Left renal cortex interstitium (tissue), 4 donors: ENCODE data around the gene GFI1B. TPM values are rescaled to one million over a fixed set of nuclear protein-coding genes. Genes with fewer than 3 reads are reported as not detected.
A peak's percentile ranks its signal among the peaks of the same experiment; 100 is the strongest.

Experiments
- DNase-seq, 4 donors: peaks; one replicate each; pipeline ENCODE4 v3.0.0-alpha.2; 2013; ENCODE audit warnings: low read depth in 4 of 4, low spot score in 2 of 4, missing footprints in 1 of 4
- polyA plus RNA-seq, 4 donors: library from polyadenylated mRNA; unstranded; fragments of 120-200 nt; gene quantifications; one replicate each; pipeline ENCODE4 v1.2.1, GENCODE V29; 2013; ENCODE audit not compliant: insufficient read length in 4 of 4

GFI1B gene
- 1 to 10 TPM in 1 of 4 donors, under 1 TPM in 3; 0.71 to 1.0 (median 0.91) TPM for polyA plus RNA-seq

GRCh38 chr9:132978451-132979131 lies at the start of gene GFI1B:
TSS of gene GFI1B (plus strand) at chr9:132978694. CDS start at chr9:132986679, 7,985 bp downstream.
- no peak for DNase-seq

- DNase-seq: no peak
Observed at GRCh38 chr9:132931178-132931735, 47.2 kb upstream of the GFI1B start.

- DNase-seq: no peak
Observed at GRCh38 chr9:132935026-132935425, 43.5 kb upstream of the GFI1B start.

- DNase-seq: no peak
Observed at GRCh38 chr9:132937463-132937901, 41.0 kb upstream of the GFI1B start.

GRCh38 chr9:132939169-132939568 lies 39.3 kb upstream of the GFI1B start:
- no peak for DNase-seq

- no peak for DNase-seq
Observed at GRCh38 chr9:132942541-132943182, 35.8 kb upstream of the GFI1B start.

GRCh38 chr9:132943651-132944293 lies 34.7 kb upstream of the GFI1B start:
- no peak for DNase-seq

GRCh38 chr9:132944294-132945185 lies 34.0 kb upstream of the GFI1B start, which contains the start of gene TSC1:
TSS of gene TSC1 (minus strand) at chr9:132944616. CDS start at chr9:132928872, 15,744 bp downstream.
- peak; percentile 88 to 94 (median 90) for DNase-seq

GRCh38 chr9:132945186-132946130 lies 33.0 kb upstream of the GFI1B start:
- peak in 1 of 4 donors; percentile 15 for DNase-seq

GRCh38 chr9:132946211-132946610 lies 32.3 kb upstream of the GFI1B start:
- DNase-seq: no peak

- no peak for DNase-seq
Observed at GRCh38 chr9:132946631-132947295, 31.7 kb upstream of the GFI1B start.

- no peak for DNase-seq
Observed at GRCh38 chr9:132947756-132948155, 30.7 kb upstream of the GFI1B start.

GRCh38 chr9:132948482-132949050 lies 29.9 kb upstream of the GFI1B start:
- no peak for DNase-seq

GRCh38 chr9:132949709-132950108 lies 28.8 kb upstream of the GFI1B start:
- no peak for DNase-seq

- DNase-seq: no peak
Observed at GRCh38 chr9:132955123-132955522, 23.4 kb upstream of the GFI1B start.

GRCh38 chr9:132955768-132956167 lies 22.7 kb upstream of the GFI1B start:
- DNase-seq: no peak

GRCh38 chr9:132957805-132958204 lies 20.7 kb upstream of the GFI1B start:
- no peak for DNase-seq

GRCh38 chr9:132961002-132961401 lies 17.5 kb upstream of the GFI1B start:
- no peak for DNase-seq
